ENCODE results near the gene TEX35.

GRCh38 chr1:178490967-178491366 lies 21.9 kb upstream of the TEX35 start:
- TF ChIP-seq POLR2A (IDR thresholded peaks at IDR 0.05; ENCODE audit: low read depth, low read length) (no peak), POLR2AphosphoS5 (IDR thresholded peaks at IDR 0.05; ENCODE audit: low read depth, low read length) (no peak)

All from GM12891 (cell line).